GM12878 (cell line): Measurements from ENCODE around the gene CLK1. TPM values are rescaled to one million over a fixed set of nuclear protein-coding genes. Genes with fewer than 3 reads are reported as not detected.

Experiments used
- ATAC-seq: fragments of 200-7000 bp; cut with Tn5 transposase; 3 replicates; pipeline ENCODE4 v1.9.1; 2020; ENCODE audit warnings: mild to moderate bottlenecking, moderate library complexity
- BruUV-seq: library from RNA; stranded (reverse); fragments of 400-500 nt; replicated peaks from 2 replicates; lab custom pipeline; 2021; lab: Mats Ljungman, UMichigan
- CTCF ChIA-PET: fragments of 300-600 bp; sonication (Branson Sonifier 250); formaldehyde crosslinking; extraction: SDS; loops from one replicate; lab custom pipeline; 2021; ENCODE audit warnings: inconsistent platforms; lab: Yijun Ruan, JAX
- POLR2A ChIA-PET: fragments of 350-600 bp; formaldehyde crosslinking; extraction: SDS; loops from one replicate; lab custom pipeline; 2021; ENCODE audit warnings: inconsistent platforms; lab: Charles Lee
- RAD21 ChIA-PET: fragments of 300-600 bp; sonication (Branson Sonifier 250); formaldehyde crosslinking; loops from one replicate; lab custom pipeline; 2023; ENCODE audit warnings: antibody characterized with exemption; ENCODE audit not compliant: unreplicated experiment; lab: Charles Lee
- SMC1A ChIA-PET: fragments of 300-600 bp; sonication (Branson Sonifier 250); formaldehyde crosslinking; loops from one replicate; lab custom pipeline; 2023; ENCODE audit not compliant: unreplicated experiment, uncharacterized antibody; lab: Charles Lee
- DNase-seq: peaks from one replicate; pipeline ENCODE4 v3.0.0-alpha.2; 2011; ENCODE audit warnings: low read depth, low spot score
- FAIRE-seq: peaks from 3 replicates; lab custom pipeline; 2011; peaks lifted over from hg19 to GRCh38; lab: Jason Lieb, UNC
- H2AFZ ChIP-seq: 2 replicates; pipeline ENCODE4 v1.6.0; 2011; ENCODE audit warnings: low read depth, low read length, control low read depth; ENCODE audit not compliant: control insufficient read depth
- H3K27ac ChIP-seq: 2 replicates; pipeline ENCODE4 v1.5.1; 2011; ENCODE audit warnings: control low read depth; ENCODE audit not compliant: control insufficient read depth, insufficient read depth
- H3K27me3 ChIP-seq, 2 experiments: replicated peaks in 1 of 2; 2 replicates each; pipeline versions ENCODE4 v1.6.0 to v1.6.1; 2011; ENCODE audit warnings: low read length in 1 of 2; ENCODE audit not compliant: control insufficient read depth in 2 of 2, insufficient read depth in 2 of 2
- H3K36me3 ChIP-seq, 2 experiments: 2 replicates each; pipeline ENCODE4 v1.5.1; 2011; ENCODE audit warnings: low read length in 1 of 2; ENCODE audit not compliant: control insufficient read depth in 2 of 2, insufficient read depth in 2 of 2
- H3K4me1 ChIP-seq: 2 replicates; pipeline ENCODE4 v1.6.1; 2011; ENCODE audit warnings: mild to moderate bottlenecking, low read length, moderate library complexity, mixed read lengths; ENCODE audit not compliant: control insufficient read depth, insufficient read depth
- H3K4me2 ChIP-seq: 2 replicates; pipeline ENCODE4 v1.6.0; 2011; ENCODE audit warnings: control low read depth; ENCODE audit not compliant: control insufficient read depth, insufficient read depth
- H3K4me3 ChIP-seq: fragments of 200-600 bp; sonication (generic); 2 replicates; pipeline ENCODE4 v1.5.1; 2016
- H3K79me2 ChIP-seq: 2 replicates; pipeline ENCODE4 v1.6.0; 2011; ENCODE audit warnings: low read length; ENCODE audit not compliant: control insufficient read depth, insufficient read depth
- H3K9ac ChIP-seq: 2 replicates; pipeline ENCODE4 v1.8.0; 2011; ENCODE audit warnings: low read length, control low read depth, mixed read lengths; ENCODE audit not compliant: control insufficient read depth, insufficient read depth
- H3K9me3 ChIP-seq: replicated peaks from 3 replicates; pipeline ENCODE4 v1.5.1; 2011; ENCODE audit warnings: mild to moderate bottlenecking, low read length; ENCODE audit not compliant: control insufficient read depth, insufficient read depth
- H4K20me1 ChIP-seq: 2 replicates; pipeline ENCODE4 v1.6.0; 2011; ENCODE audit not compliant: control insufficient read depth, insufficient read depth
- BHLHE40 ChIP-seq, 2 experiments: fragments of 450-650 bp in 1 of 2; IDR thresholded peaks; 2 replicates each; pipeline ENCODE4 v1.6.1; 2011 to 2017; ENCODE audit warnings: low read depth in 2 of 2, borderline replicate concordance in 1 of 2, improper control_type of control experiment in 1 of 2, low read length in 1 of 2, mild to moderate bottlenecking in 1 of 2
- BMI1 ChIP-seq: fragments of 450-650 bp; IDR thresholded peaks from 2 replicates; pipeline ENCODE4 v1.6.1; 2016; ENCODE audit warnings: mild to moderate bottlenecking, moderate library complexity, borderline replicate concordance
- BRCA1 ChIP-seq: IDR thresholded peaks from 2 replicates; pipeline ENCODE4 v1.6.1; 2011; ENCODE audit warnings: low read depth, low read length, improper control_type of control experiment
- ESRRA ChIP-seq: IDR thresholded peaks from 2 replicates; pipeline ENCODE4 v1.6.1; 2012; ENCODE audit warnings: mild to moderate bottlenecking, low read length, improper control_type of control experiment
- FOXM1 ChIP-seq: IDR thresholded peaks from 2 replicates; pipeline ENCODE4 v1.6.1; 2012; ENCODE audit warnings: low read depth, mild to moderate bottlenecking, inconsistent platforms, low read length, moderate library complexity
- HDGF ChIP-seq: fragments of 450-650 bp; IDR thresholded peaks from 2 replicates; pipeline ENCODE4 v1.6.1; 2016; ENCODE audit warnings: antibody characterized with exemption
- KAT2A ChIP-seq: conservative IDR thresholded peaks from 2 replicates; pipeline ENCODE4 v1.6.1; 2011; ENCODE audit warnings: low read depth, low read length; ENCODE audit not compliant: control insufficient read depth
- MEF2A ChIP-seq: IDR thresholded peaks from 2 replicates; pipeline ENCODE4 v1.6.1; 2011; ENCODE audit warnings: low read depth, mild to moderate bottlenecking, low read length, moderate library complexity; ENCODE audit not compliant: insufficient read depth
- SMAD1 ChIP-seq: fragments of 450-650 bp; IDR thresholded peaks from 2 replicates; pipeline ENCODE4 v1.6.1; 2018; ENCODE audit warnings: mild to moderate bottlenecking, low read depth; ENCODE audit not compliant: partially characterized antibody
- TARDBP ChIP-seq: IDR thresholded peaks from 2 replicates; pipeline ENCODE4 v1.6.1; 2016; ENCODE audit warnings: borderline replicate concordance
- YY1 ChIP-seq: IDR thresholded peaks from 2 replicates; pipeline ENCODE4 v1.6.1; 2011; ENCODE audit warnings: low read depth, mild to moderate bottlenecking, low read length
- ZNF207 ChIP-seq: fragments of 450-650 bp; IDR thresholded peaks from 2 replicates; pipeline ENCODE4 v1.6.1; 2014; ENCODE audit warnings: antibody characterized with exemption, mild to moderate bottlenecking, borderline replicate concordance
- WGBS: methylation state at CpG from one replicate; pipeline ENCODE4 v1.1.6; 2016; ENCODE audit warnings: low lambda C conversion rate; ENCODE audit not compliant: insufficient replicate concordance, insufficient coverage; ENCODE audit errors: missing lambda C conversion rate; 5-methylcytosine and 5-hydroxymethylcytosine counted together
- in situ Hi-C: fragments of 300-500 bp; cut with MboI; formaldehyde crosslinking; loops from 9 replicates; pipeline ENCODE4 v1.14.3; 2018; ENCODE audit warnings: mixed read lengths
- intact Hi-C: fragments of 100-400 bp; cut with micrococcal nuclease; formaldehyde crosslinking; loops from one replicate; pipeline ENCODE4 v1.14.2; 2022; ENCODE audit not compliant: unreplicated experiment
- polyA plus RNA-seq, 11 experiments: library from polyadenylated mRNA; depleted of rRNA in 4 of 11; unstranded in 6 of 11; stranded (reverse) in 5 of 11; fragments of >200 nt; fragmentation: Nextera tagmentation in 4 of 11; fragmentation: Illumina TruSeq in 1 of 11; extraction: Ambion mirVana in 4 of 11; extraction: Trizol in 1 of 11; gene quantifications; 1 replicate in 1 of 11; 2 replicates in 10 of 11; pipeline versions ENCODE4 v1.2.1 to v1.2.3, GENCODE V29; 2011 to 2016; ENCODE audit warnings: inconsistent platforms in 2 of 11, missing spikeins in 2 of 11, low read depth in 1 of 11
- total RNA-seq, 4 experiments: library from RNA; depleted of rRNA in 3 of 4; stranded (reverse); fragments of >200 nt in 3 of 4; fragmentation: Illumina TruSeq in 1 of 4; extraction: Trizol in 1 of 4; gene quantifications; 2 replicates each; pipeline versions ENCODE4 v1.2.1 to v1.2.3, GENCODE V29; 2013 to 2021
- TF ChIP-seq, protein P1 (sequence below): fragments of 450-650 bp; conservative IDR thresholded peaks from 2 replicates; pipeline ENCODE4 v1.6.1; 2017; ENCODE audit warnings: mild to moderate bottlenecking, moderate library complexity
- TF ChIP-seq, protein P2 (sequence below): IDR thresholded peaks from 2 replicates; pipeline ENCODE4 v1.6.1; 2012; ENCODE audit warnings: low read depth, low read length, improper control_type of control experiment
- TF ChIP-seq, protein P3 (sequence below): fragments of 450-650 bp; IDR thresholded peaks from 2 replicates; pipeline ENCODE4 v1.6.1; 2017; ENCODE audit warnings: antibody characterized with exemption, mild to moderate bottlenecking, moderate library complexity

Gene CLK1
- total and polyA plus RNA-seq, 10 of the 15 experiments (the other 5 are each of a cell fraction or from before 2014, with no cell fraction given): 61.2 to 221 (median 80.1) TPM

DNA sequence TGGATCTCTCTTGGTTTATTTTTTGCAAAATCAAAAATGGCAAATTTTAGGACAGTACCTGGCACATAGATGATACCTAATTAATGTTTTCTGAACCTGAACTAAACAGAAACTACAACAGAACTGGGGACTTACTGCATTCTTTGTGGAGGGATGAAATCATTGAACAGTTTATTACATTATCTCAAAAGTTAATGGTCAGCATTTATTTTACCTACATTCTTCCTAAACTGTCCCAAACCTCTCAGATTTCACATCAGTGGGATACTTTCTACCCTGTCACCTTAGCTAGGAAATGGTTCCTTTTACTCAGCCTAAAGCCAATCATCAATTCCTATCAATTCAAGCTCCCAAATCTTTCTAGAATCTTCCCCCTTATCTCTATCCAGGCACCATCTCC is 35.0 kb upstream of the CLK1 start (continued):
- TF ChIP-seq, protein P1, sequence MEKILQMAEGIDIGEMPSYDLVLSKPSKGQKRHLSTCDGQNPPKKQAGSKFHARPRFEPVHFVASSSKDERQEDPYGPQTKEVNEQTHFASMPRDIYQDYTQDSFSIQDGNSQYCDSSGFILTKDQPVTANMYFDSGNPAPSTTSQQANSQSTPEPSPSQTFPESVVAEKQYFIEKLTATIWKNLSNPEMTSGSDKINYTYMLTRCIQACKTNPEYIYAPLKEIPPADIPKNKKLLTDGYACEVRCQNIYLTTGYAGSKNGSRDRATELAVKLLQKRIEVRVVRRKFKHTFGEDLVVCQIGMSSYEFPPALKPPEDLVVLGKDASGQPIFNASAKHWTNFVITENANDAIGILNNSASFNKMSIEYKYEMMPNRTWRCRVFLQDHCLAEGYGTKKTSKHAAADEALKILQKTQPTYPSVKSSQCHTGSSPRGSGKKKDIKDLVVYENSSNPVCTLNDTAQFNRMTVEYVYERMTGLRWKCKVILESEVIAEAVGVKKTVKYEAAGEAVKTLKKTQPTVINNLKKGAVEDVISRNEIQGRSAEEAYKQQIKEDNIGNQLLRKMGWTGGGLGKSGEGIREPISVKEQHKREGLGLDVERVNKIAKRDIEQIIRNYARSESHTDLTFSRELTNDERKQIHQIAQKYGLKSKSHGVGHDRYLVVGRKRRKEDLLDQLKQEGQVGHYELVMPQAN: no peak
- TF ChIP-seq BMI1: no peak
- TF ChIP-seq KAT2A: no peak

DNA sequence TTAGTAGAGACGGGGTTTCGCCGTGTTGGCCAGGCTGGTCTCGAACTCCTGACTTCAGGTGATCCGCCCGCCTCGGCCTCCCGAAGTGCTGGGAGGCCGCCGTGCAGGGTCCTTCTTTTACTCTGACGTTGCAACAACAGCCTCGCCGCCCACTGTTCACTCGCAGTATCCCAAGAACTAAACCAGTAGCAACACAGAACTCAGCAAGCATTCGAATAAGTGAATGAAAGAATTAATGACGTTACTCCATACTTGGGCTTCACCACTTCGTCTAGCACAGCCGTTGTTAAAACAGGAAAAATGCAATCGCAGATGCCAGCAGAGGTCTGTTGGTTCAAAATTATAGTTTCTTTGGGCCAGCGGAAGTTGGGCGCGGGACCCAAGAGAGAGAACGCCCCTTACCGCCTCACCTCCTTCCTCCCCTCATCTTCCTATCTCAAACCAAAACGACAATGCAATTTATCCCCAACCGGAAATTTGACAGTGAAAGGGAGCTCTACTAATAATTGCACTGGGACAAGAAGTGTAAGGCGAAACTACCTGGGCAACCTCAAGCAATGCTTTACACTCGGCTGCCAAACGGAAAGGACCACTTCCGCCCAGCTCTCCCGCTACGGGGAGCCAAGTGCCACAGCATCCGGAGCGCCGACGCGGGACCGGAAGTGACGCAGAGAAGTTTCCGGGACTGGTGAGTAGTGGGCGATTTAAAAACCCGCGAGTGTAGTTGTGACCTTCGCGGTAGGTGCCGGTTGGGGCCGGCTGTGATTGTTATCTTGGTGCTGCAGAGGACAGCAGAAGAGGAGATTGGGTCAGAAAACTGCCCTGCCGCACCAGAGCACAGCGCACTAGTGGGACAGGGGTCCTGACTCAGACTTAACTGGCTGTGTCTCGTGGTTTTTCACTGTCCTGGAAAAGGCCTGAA is 24.5 kb upstream of the CLK1 start, which contains the start of the genes NIF3L1 and PPIL3:
NIF3L1 (plus strand) TSS at position 668 of the 922 bp plus-strand sequence. CDS start 2,573 bp downstream, outside the sequence.
PPIL3 (minus strand) TSS at position 374 of the 922 bp plus-strand sequence. CDS start 1,462 bp downstream, outside the sequence.
- H3K36me3 ChIP-seq: peaks cover 0 to 3% of the 10 kb centered on the region in 2 experiments; a peak in 2 of 4 replicates
- H3K9ac ChIP-seq: peak within 1 kb of the TSS; percentile 92
- BruUV-seq: TSS peak; percentile 69
- peak within 1 kb of the TSS; percentile 85 for H3K27ac ChIP-seq
- no peaks in the 10 kb centered on the region for H3K9me3 ChIP-seq
- under 1% methylated on average over 50 of the region's 50 CpGs for WGBS
- peak; percentile 97 for DNase-seq
- intact Hi-C loops: loop anchor here (1.0 to 5.0 kb wide), 5 partner anchors 24 to 343 kb away; partner anchors contain the start of genes CFLAR and CLK1
- ChIA-PET SMC1A (interaction anchor here (0.7 to 3.3 kb wide), 10 partner anchors 12 to 344 kb away, joined by 3 to 14 read pairs (median 8); partner anchors contain the start of genes CASP10 and CLK1), CTCF (interaction anchor here (0.7 to 2.7 kb wide), 11 partner anchors 11 to 343 kb away, joined by 3 to 11 read pairs (median 5); partner anchors contain the start of genes CASP10, CLK1, HYCC2 and NDUFB3), RAD21 (interaction anchor here (0.6 to 2.1 kb wide), 13 partner anchors 12 to 344 kb away, joined by 3 to 18 read pairs (median 3); partner anchors contain the start of gene CASP10), POLR2A (interaction anchor here (1.0 to 2.1 kb wide), 8 partner anchors 19 to 344 kb away, joined by 3 to 20 read pairs (median 5); partner anchors contain the start of gene CLK1)
- H3K79me2 ChIP-seq: peaks cover 45% of the 10 kb centered on the region
- H3K27me3 ChIP-seq: no peaks in the 10 kb centered on the region
- peak within 1 kb of the TSS; percentile 98 for H2AFZ ChIP-seq
- H3K4me1 ChIP-seq: peaks cover 11% of the 10 kb centered on the region
- peak within 1 kb of the TSS; percentile 84 for H3K4me3 ChIP-seq
- in situ Hi-C loops: no loop called here
- FAIRE-seq: peak; percentile 77
- H3K4me2 ChIP-seq: peak within 1 kb of the TSS; percentile 89
- H4K20me1 ChIP-seq: no peaks in the 10 kb centered on the region
- ATAC-seq: peak; percentile 92
- TF ChIP-seq MEF2A: peak; percentile 67; the same call in 1 of the 2 replicates
- TF ChIP-seq BHLHE40 (IDR thresholded peaks at IDR 0.05; ENCODE audit: borderline replicate concordance in 1 of 2, low read depth in 2 of 2, low read length in 1 of 2): peak; percentile 47 to 60; a peak in 3 of 4 replicates
- TF ChIP-seq ESRRA: peak; percentile 70; the same call in 1 of the 2 replicates
- TF ChIP-seq, protein P2, sequence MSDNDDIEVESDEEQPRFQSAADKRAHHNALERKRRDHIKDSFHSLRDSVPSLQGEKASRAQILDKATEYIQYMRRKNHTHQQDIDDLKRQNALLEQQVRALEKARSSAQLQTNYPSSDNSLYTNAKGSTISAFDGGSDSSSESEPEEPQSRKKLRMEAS: no peak; the same call in 1 of the 2 replicates
- peak; percentile 57; the same call in 1 of the 2 replicates for TF ChIP-seq TARDBP
- TF ChIP-seq YY1: peak; percentile 76
- TF ChIP-seq HDGF: no peak
- peak; percentile 95 for TF ChIP-seq ZNF207
- TF ChIP-seq, protein P3, sequence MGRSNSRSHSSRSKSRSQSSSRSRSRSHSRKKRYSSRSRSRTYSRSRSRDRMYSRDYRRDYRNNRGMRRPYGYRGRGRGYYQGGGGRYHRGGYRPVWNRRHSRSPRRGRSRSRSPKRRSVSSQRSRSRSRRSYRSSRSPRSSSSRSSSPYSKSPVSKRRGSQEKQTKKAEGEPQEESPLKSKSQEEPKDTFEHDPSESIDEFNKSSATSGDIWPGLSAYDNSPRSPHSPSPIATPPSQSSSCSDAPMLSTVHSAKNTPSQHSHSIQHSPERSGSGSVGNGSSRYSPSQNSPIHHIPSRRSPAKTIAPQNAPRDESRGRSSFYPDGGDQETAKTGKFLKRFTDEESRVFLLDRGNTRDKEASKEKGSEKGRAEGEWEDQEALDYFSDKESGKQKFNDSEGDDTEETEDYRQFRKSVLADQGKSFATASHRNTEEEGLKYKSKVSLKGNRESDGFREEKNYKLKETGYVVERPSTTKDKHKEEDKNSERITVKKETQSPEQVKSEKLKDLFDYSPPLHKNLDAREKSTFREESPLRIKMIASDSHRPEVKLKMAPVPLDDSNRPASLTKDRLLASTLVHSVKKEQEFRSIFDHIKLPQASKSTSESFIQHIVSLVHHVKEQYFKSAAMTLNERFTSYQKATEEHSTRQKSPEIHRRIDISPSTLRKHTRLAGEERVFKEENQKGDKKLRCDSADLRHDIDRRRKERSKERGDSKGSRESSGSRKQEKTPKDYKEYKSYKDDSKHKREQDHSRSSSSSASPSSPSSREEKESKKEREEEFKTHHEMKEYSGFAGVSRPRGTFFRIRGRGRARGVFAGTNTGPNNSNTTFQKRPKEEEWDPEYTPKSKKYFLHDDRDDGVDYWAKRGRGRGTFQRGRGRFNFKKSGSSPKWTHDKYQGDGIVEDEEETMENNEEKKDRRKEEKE: no peak
- peak; percentile 24 for TF ChIP-seq SMAD1
- TF ChIP-seq FOXM1: no peak
- TF ChIP-seq BRCA1: no peak
